Type B pancreatic cell (in vitro differentiated cells): ENCODE measurements around the gene KIF26B. TPM values are rescaled to one million over a fixed set of nuclear protein-coding genes. Genes with fewer than 3 reads are reported as not detected.

ENCODE experiments used
- DNase-seq: peaks from one replicate; pipeline ENCODE4 v3.0.0; 2021; ENCODE audit warnings: mixed read lengths; ENCODE audit not compliant: unreplicated experiment; ENCODE audit errors: extremely low spot score
- H3K27ac Mint-ChIP-seq: 2 replicates; pipeline ENCODE4 v1.8.0; 2021; ENCODE audit warnings: mild to moderate bottlenecking, mixed read lengths
- H3K27me3 Mint-ChIP-seq: 2 replicates; pipeline ENCODE4 v1.8.0; 2021; ENCODE audit warnings: mixed read lengths
- H3K36me3 Mint-ChIP-seq: 2 replicates; pipeline ENCODE4 v1.8.0; 2021; ENCODE audit warnings: mixed read lengths
- H3K4me1 Mint-ChIP-seq: one replicate; pipeline ENCODE4 v1.8.0; 2021; ENCODE audit warnings: mixed read lengths; ENCODE audit not compliant: unreplicated experiment
- H3K4me3 Mint-ChIP-seq: 2 replicates; pipeline ENCODE4 v1.8.0; 2021; ENCODE audit warnings: mild to moderate bottlenecking, mixed read lengths
- H3K9me3 Mint-ChIP-seq: 2 replicates; pipeline ENCODE4 v1.8.0; 2021; ENCODE audit warnings: mixed read lengths
- CTCF ChIP-seq: fragments of 200-600 bp; sonication (generic); conservative IDR thresholded peaks from 2 replicates; pipeline ENCODE4 v1.5.0; 2021; ENCODE audit warnings: antibody characterized with exemption, mild to moderate bottlenecking
- total RNA-seq: library from RNA; stranded (reverse); gene quantifications from 2 replicates; pipeline ENCODE4 v1.2.1, GENCODE V29; 2021; ENCODE audit warnings: low replicate concordance

Gene KIF26B
- total RNA-seq, 1 donor from 2014 or later: 22.1 TPM

GRCh38 chr1:245108909-245109308 lies 45.9 kb upstream of the KIF26B start:
- Mint-ChIP-seq H3K4me1 (peaks cover 19% of the 10 kb centered on the region), H3K27ac (peak overlapping the region; percentile 2), H3K9me3 (peaks cover 8% of the 10 kb centered on the region), H3K36me3 (peaks cover 8% of the 10 kb centered on the region), H3K27me3 (peaks cover 10% of the 10 kb centered on the region), H3K4me3 (no peak overlapping the region)
- no peak for DNase-seq
- TF ChIP-seq CTCF: no peak

DNA sequence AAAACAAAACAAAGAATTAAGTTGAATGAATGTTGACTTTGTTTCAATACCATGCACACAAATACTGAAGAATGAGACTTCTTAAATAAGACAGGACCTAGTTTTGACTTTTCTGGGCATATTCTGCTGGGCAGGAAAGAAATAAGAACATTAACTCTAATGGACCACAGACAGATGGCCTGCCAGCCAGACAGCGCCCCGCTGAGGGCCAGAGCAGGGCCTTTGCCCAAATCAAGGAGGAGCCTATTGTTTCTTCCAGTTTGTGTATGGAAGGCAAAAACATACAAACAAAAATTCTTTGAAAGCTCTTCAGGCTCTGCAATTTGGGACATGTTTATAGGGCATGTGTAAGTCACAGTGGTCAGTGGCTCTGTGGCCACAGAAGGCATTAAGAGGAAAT lies 44.4 kb upstream of the KIF26B start:
- no peak for DNase-seq
- Mint-ChIP-seq H3K9me3 (no peaks in the 10 kb centered on the region), H3K4me3 (no peak overlapping the region), H3K4me1 (peaks cover 19% of the 10 kb centered on the region), H3K27me3 (peaks cover 11% of the 10 kb centered on the region), H3K36me3 (peaks cover 8% of the 10 kb centered on the region), H3K27ac (no peak overlapping the region)
- TF ChIP-seq CTCF: no peak

DNA sequence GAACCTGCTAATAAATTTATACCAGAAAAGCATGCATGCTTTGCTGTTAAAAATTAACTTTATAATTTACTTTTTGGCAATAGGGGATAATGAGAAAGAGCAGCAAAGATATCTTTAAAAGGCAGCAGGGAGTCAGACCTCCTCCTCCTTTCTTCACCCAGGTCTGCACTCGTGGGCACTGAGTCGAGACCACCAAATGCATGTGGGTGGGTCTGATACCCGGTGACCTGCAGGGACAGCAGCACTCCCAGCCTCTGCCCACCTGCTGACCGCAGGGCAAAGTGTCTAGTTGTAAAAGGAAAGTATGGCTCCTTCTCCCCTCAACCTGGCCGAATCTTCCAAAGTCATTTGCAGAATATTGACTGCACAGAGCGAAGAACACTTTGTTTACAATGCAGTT lies 43.7 kb upstream of the KIF26B start:
- Mint-ChIP-seq H3K4me3 (no peak overlapping the region), H3K36me3 (peaks cover 8% of the 10 kb centered on the region), H3K4me1 (peaks cover 19% of the 10 kb centered on the region), H3K27me3 (peaks cover 12% of the 10 kb centered on the region), H3K9me3 (no peaks in the 10 kb centered on the region), H3K27ac (no peak overlapping the region)
- no peak for TF ChIP-seq CTCF
- no peak for DNase-seq

DNA sequence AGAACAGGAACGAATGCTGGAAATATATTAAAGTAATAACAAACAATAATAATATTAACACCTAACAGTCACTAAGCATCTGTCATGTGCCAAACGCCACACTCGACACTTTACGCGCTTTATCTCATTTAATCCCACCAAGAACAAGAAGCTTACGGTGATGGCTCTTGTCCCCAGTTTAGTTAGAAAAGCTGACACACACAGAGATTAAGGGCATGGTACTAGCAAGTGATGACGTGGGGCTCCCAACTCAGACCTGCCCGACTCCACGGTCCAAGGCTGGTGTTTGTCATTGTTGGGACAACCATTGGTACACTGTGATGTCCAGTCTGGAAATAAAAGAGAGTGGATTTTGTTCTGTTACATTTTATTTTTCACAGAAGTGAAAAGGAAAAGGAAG lies 41.1 kb upstream of the KIF26B start:
- H3K27ac Mint-ChIP-seq: no peak overlapping the region
- no peak for DNase-seq
- peaks cover 4% of the 10 kb centered on the region for H3K4me1 Mint-ChIP-seq
- no peak overlapping the region for H3K4me3 Mint-ChIP-seq
- H3K36me3 Mint-ChIP-seq: no peaks in the 10 kb centered on the region
- H3K27me3 Mint-ChIP-seq: peaks cover 5% of the 10 kb centered on the region
- peaks cover 3% of the 10 kb centered on the region for H3K9me3 Mint-ChIP-seq
- TF ChIP-seq CTCF: no peak

- H3K9me3 Mint-ChIP-seq: peaks cover 3% of the 10 kb centered on the region
- H3K4me1 Mint-ChIP-seq: no peaks in the 10 kb centered on the region
- no peak overlapping the region for H3K4me3 Mint-ChIP-seq
- H3K36me3 Mint-ChIP-seq: no peaks in the 10 kb centered on the region
- peaks cover 7% of the 10 kb centered on the region for H3K27me3 Mint-ChIP-seq
- no peak for DNase-seq
- no peak for TF ChIP-seq CTCF
- no peak overlapping the region for H3K27ac Mint-ChIP-seq
These were observed 38.7 kb upstream of the KIF26B start for GRCh38 chr1:245116131-245116530.

DNA sequence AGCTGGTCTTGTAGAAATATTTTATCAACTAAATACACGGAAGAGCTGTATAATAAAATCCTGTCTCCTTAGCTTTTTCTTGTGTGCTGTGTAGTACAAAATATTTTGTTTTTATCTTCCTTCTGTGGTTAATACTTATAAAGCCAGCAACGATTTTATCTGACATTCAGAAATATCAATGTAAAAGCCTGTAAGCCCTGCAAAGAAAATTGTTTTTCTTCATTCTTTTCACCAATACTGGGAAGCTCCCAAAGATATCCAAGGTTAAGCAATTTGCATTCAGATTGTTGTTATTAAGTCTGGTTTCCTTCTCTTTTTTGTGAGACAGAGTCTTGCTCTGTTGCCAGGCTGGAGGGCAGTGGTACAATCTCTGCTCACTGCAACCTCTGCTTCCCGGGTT lies 38.0 kb upstream of the KIF26B start:
- no peak for DNase-seq
- Mint-ChIP-seq H3K27me3 (peaks cover 7% of the 10 kb centered on the region), H3K4me1 (no peaks in the 10 kb centered on the region), H3K9me3 (peaks cover 3% of the 10 kb centered on the region), H3K4me3 (no peak overlapping the region), H3K36me3 (no peaks in the 10 kb centered on the region), H3K27ac (no peak overlapping the region)
- TF ChIP-seq CTCF: no peak
